ENCODE results near the gene SHH. TPM values are rescaled to one million over a fixed set of nuclear protein-coding genes. Genes with fewer than 3 reads are reported as not detected.

Gene SHH
- total RNA-seq, 1 donor from 2014 or later: 0.25 TPM

DNA sequence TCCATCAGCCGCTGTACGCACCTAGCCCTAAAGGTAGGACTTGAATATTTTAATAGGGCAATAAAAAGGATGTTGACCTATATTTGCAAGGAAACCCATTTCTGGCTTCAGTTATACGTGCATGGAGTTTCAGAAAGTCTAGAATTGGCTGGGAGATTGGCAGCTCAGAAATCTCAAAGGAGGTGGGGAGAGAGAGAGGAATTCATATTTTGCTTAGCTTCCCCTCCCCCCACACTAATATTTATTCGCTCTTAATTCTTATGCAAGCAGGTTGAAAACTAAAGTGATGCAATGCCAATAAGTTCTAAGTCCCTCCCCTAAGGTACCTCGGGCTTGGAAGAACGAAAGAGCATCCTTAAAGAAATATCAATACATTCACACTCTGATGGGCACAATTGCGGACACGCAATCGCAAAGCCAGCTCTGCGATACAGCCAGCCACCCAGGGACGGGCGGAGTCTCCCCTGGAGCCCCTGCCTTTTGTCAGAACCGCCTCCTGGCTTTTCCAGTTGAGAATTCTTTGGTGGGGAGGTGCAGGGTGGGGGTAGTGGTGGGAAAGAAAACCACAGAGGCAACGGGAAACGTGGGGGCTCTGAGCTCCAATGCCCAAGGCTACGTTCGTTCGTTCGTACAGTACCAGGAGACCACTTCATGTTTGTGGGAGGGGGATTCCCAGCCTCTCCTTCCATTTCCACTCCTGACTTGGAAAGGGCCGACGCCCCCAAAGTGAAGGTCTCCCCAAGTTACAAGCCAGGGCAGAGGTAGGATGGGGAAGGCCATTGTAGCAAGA lies 1.3 kb downstream of the SHH start:
- peaks cover 2% of the 10 kb centered on the region for H3K27me3 ChIP-seq
- H3K4me3 ChIP-seq: no peak overlapping the region
- no peaks in the 10 kb centered on the region for H3K36me3 ChIP-seq
- TF ChIP-seq POLR2A (IDR thresholded peaks at IDR 0.05) (no peak), POLR2AphosphoS5 (IDR thresholded peaks at IDR 0.05; ENCODE audit: insufficient read depth in 1 of 2, low read depth in 1 of 2) (no peak)
- TF ChIP-seq, protein P1, sequence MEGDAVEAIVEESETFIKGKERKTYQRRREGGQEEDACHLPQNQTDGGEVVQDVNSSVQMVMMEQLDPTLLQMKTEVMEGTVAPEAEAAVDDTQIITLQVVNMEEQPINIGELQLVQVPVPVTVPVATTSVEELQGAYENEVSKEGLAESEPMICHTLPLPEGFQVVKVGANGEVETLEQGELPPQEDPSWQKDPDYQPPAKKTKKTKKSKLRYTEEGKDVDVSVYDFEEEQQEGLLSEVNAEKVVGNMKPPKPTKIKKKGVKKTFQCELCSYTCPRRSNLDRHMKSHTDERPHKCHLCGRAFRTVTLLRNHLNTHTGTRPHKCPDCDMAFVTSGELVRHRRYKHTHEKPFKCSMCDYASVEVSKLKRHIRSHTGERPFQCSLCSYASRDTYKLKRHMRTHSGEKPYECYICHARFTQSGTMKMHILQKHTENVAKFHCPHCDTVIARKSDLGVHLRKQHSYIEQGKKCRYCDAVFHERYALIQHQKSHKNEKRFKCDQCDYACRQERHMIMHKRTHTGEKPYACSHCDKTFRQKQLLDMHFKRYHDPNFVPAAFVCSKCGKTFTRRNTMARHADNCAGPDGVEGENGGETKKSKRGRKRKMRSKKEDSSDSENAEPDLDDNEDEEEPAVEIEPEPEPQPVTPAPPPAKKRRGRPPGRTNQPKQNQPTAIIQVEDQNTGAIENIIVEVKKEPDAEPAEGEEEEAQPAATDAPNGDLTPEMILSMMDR (IDR thresholded peaks at IDR 0.05): no peak
- H3K9me3 ChIP-seq: no peaks in the 10 kb centered on the region
- intact Hi-C loops (cut with DNase I): no loop called here
- H3K27ac ChIP-seq: no peak overlapping the region
- DNase-seq (ENCODE audit: extremely low spot score in 2 of 2): no peak
- peaks cover 32% of the 10 kb centered on the region for H3K4me1 ChIP-seq

DNA sequence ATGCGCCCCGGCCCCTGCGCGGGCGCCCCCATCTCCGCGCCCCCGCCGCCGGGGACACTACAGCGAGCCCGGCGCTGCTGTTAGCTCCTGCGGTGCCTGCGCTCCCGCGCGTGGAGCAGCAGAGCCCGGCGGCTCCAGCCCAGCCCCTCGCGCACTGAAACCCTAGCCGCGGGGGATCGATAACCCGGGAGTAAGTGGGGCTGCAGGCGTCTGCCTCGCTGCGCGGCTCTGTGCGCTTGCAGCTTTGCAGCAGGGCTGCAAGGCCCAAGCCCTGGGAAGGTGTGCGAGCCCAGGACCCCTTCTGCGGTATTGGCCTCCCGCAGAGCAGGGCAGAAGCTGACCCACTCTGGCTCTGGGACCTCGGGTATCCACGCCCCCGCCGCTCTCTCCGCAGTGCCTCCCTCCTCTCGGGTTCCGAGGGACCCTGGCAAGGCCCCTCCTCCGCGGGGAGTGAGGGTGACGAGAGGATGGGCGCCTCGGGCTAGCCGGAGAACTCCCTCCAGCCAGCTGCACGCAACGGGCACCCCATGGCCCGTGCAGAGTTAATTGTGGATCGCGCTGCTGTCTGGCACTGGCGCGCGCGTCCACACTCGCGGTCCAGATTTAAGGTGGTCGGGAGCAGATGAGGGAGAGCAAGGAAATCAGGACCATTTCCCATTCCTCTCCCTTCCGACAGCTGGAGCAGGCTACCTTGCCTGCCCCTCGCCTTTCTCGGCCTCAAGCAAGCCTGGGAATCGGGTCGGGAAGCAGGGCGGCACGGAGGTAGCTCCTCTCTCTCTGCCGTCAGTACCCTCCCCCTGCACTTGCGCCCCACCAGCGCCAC lies 2.1 kb downstream of the SHH start:
- Histone ChIP-seq H3K27me3 (peaks cover 8% of the 10 kb centered on the region), H3K36me3 (no peaks in the 10 kb centered on the region), H3K9me3 (no peaks in the 10 kb centered on the region), H3K27ac (no peak overlapping the region), H3K4me1 (peaks cover 40% of the 10 kb centered on the region), H3K4me3 (peak overlapping the region in 1 of 2 donors; percentile 16)
- TF ChIP-seq POLR2AphosphoS5 (IDR thresholded peaks at IDR 0.05; ENCODE audit: insufficient read depth in 1 of 2, low read depth in 1 of 2): no peak
- TF ChIP-seq, protein P1 (IDR thresholded peaks at IDR 0.05): no peak
- no peak for TF ChIP-seq POLR2A (IDR thresholded peaks at IDR 0.05)
- intact Hi-C loops (cut with DNase I): no loop called here
- no peak for DNase-seq (ENCODE audit: extremely low spot score in 2 of 2)

DNA sequence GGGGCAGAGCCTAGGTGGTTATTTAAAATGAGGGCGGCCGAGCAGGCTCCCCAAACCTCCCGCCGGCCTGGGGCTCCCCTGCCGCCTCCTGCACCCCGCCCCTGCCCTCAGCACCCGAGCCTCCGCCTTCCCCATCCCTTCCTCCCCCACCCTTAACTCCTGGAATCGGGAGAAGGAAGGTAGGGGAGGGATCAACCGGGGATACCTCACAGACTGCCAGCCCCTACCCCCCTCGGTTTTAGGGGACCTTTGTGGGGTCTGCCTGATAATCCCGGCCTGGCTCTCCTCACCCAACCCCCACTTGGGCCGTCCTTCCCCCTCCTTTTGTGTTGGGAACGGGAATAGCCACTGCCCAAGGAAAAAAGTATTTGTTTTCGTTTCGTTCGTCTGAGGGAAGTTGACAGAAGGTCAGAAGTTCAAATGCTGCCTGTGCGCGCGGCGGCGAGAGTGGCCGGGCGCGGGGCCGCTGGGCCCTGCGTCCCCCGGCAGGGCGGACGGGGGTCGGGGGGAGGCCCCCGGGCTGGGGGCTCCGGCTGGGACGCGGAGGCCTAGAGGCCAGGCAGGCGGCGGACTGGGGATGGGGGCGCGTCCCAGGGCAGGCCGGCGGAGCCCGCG lies 2.8 kb downstream of the SHH start:
- no peak for DNase-seq (ENCODE audit: extremely low spot score in 2 of 2)
- Histone ChIP-seq H3K27me3 (peaks cover 14% of the 10 kb centered on the region), H3K27ac (no peak overlapping the region), H3K9me3 (no peaks in the 10 kb centered on the region), H3K4me3 (peak overlapping the region; percentile 16 to 18), H3K4me1 (peaks cover 48% of the 10 kb centered on the region), H3K36me3 (no peaks in the 10 kb centered on the region)
- intact Hi-C loops (cut with DNase I): no loop called here
- TF ChIP-seq POLR2AphosphoS5 (IDR thresholded peaks at IDR 0.05; ENCODE audit: insufficient read depth in 1 of 2, low read depth in 1 of 2) (no peak), POLR2A (IDR thresholded peaks at IDR 0.05) (no peak)
- TF ChIP-seq, protein P1 (IDR thresholded peaks at IDR 0.05): no peak

DNA sequence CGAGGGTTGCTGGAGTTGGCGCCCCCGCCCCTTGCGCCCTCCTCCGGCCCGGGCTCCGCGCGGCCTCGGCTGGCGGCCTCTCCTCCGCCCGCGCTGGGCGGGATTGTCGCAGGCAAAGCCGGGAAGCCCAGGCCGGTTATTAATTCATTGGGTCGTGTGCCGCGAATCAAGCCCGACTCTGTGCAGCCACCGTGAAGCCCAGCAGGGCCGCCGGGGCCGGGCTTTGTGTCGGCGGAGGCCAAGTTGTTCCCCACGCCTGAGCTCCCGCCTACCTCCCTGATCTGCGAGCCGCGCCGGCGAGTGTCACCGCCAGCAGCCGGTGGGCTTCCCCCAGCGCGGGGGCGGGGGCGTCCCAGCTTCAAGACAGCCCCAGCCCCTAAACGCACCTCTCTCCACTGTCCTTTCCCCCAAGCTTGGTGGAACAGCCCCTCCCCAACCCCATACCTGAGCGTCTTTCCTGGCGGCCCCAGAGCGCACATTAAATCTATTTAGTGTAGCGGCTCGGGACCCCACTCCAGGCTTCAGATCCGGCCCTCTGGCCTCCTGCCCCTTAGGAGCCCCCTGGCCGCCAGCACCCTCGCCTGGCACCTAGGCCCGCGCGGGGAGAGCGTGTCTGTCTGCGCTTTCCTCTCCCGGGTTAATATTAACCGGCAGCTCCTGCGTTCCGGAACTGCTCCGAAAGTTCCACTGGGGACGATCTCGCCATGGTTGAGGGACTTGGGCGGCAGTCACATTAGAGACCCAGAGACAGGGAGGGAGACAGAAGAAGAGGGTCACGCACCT lies 3.5 kb downstream of the SHH start:
- no peaks in the 10 kb centered on the region for H3K36me3 ChIP-seq
- peak overlapping the region in 1 of 2 donors; percentile 18 for H3K4me3 ChIP-seq
- H3K27me3 ChIP-seq: peaks cover 14% of the 10 kb centered on the region
- peaks cover 54% of the 10 kb centered on the region for H3K4me1 ChIP-seq
- H3K27ac ChIP-seq: no peak overlapping the region
- intact Hi-C loops (cut with DNase I): no loop called here
- H3K9me3 ChIP-seq: no peaks in the 10 kb centered on the region
- no peak for DNase-seq (ENCODE audit: extremely low spot score in 2 of 2)
- TF ChIP-seq, protein P1 (IDR thresholded peaks at IDR 0.05): no peak
- TF ChIP-seq POLR2AphosphoS5 (IDR thresholded peaks at IDR 0.05; ENCODE audit: insufficient read depth in 1 of 2, low read depth in 1 of 2) (no peak), POLR2A (IDR thresholded peaks at IDR 0.05) (no peak)

Measured in vagina (tissue), 2 donors.